Jurkat, Clone E6-1 (cell line): ENCODE results near the gene BEND2. TPM values are rescaled to one million over a fixed set of nuclear protein-coding genes. Genes with fewer than 3 reads are reported as not detected.
A peak's percentile ranks its signal among the peaks of the same experiment; 100 is the strongest.
"Not testable (repeated sequence)": the region's sequence is repeated elsewhere in the genome, so short reads cannot be mapped to it uniquely, and the experiment has no call there.

Experiments
- DNase-seq: peaks from one replicate; pipeline ENCODE4 v3.0.0-alpha.2; 2011; ENCODE audit warnings: low read depth, low spot score
- H3K4me3 ChIP-seq: 2 replicates; pipeline ENCODE4 v1.5.1; 2011; ENCODE audit warnings: mild to moderate bottlenecking, low read length, control low read depth, moderate library complexity
- polyA plus RNA-seq: library from polyadenylated mRNA; unstranded; fragments of >200 nt; gene quantifications from one replicate; pipeline ENCODE4 v1.2.1, GENCODE V29; 2012; ENCODE audit warnings: missing spikeins; ENCODE audit not compliant: insufficient read length, insufficient read depth

BEND2 gene
- polyA plus RNA-seq, result not detected

DNA sequence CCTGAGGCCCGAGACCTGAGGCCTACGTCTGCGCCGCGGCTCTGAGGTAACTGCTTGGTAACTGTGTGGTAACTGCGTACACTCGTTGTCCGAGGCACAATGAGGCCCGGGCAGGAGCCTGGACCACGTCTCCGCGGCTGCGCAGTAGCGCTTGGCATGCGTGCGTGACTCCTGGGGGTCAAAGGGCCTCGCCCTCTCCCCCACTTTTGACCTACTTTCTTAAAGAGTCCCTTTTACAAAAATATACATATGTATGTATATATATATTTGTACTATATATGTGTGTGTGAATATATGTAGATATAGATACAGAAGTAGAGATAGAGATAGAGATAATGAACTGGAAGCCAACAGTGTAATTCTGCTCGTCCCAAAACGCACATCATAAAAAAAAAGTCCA is at the start of gene BEND2:
Gene BEND2, minus strand, starts transcription at position 101 of the 400 bp plus-strand sequence. CDS start 136 bp downstream, outside the sequence.
- no peak within 1 kb of the TSS for H3K4me3 ChIP-seq
- DNase-seq, result no peak

DNA sequence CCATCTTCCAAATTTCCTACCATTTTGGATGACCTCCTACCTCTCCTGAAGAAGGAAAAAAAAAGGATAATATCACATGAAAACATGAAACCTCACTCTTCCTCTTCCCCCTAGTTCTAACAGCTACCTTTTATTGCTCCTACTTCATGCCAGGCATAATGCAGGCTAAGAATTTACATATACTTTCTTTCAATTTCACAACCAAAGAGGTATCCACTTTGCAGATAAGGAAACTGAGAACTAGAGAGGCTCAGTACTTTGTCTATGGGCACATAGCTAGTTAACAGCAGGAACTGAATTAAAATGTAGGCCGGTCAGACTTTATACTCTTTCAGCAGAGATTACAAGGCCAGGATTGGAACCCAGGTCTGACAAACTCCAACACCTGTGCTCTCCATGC is 34.4 kb upstream of the BEND2 start:
- H3K4me3 ChIP-seq, result no peak overlapping the region

DNA sequence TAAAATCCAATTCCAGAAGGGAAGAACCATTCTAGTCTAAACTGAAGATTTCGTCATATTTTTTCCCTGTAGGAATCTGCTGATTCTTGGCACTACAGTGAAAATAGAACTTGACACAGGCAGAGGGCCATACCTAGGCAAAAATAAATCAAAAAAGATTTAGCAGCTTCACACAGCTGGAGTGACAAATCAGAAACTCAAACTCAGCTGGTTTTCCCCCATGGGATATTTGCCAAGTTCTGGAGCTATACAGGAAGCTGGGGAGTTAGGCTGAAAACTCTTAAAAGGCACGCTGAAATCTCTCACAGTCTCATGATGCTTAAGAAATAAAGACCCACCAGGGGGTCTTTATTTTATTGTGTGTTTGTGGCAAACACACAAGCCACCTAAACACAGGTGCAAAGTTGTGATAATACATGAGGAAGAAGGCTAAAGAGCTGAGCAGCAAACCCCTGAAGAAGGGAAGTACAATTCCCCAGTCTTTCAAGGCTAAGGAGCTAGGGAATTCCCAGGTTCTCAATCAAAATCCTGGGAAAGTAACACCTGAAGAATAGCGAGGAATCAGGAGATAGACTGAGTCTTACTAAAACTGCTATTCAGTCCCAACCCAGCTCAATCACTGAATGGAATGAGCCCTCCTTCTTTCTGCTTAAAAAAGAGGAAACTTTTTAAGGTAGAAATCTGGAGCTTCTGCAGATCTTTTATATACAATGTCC is 32.1 kb upstream of the BEND2 start:
- no peak overlapping the region for H3K4me3 ChIP-seq
- peak; percentile 2 for DNase-seq

More for the DNA sequence above, 34.4 kb upstream of the BEND2 start:
- DNase-seq, result no peak

DNA sequence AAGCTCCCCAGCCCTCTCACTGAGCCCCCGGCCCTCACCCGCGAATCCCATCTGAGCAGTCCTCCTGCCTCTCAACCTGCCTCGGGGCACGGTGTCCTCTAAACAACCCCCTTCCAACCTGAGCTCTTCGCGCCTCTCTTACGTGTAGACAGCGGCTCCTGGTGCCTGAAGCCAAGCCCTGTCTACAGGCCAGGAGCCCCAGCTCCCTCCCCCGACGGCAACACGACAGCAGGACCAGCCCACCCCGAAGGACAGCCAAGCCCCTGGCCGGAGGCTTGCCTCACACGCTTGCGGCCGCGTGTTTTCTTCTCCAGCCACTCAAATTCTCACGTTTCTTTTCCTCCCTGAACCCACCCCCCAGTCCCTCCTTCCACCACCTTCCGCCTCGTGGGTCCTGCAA is 9.0 kb upstream of the BEND2 start:
- not testable (repeated sequence) for DNase-seq

DNA sequence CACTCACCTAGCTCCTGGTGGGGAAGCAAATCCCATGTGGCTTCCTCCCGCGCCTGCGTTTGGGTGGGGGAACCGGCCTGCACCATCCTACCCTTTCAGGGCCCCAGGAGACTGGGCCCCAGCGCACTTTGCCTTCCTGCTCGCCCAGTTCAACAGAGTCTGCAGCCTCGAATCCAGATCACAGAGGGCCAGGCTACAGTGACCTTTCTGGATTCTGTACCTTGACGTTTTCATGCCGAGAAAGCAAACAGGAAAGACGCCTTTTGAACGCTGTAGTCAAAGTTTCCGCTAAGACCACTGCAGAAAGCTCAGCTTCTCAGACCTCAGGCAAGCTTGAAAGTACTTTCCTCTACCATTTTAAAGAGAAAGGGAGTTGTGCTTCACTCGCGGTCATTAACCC is 7.4 kb upstream of the BEND2 start:
- H3K4me3 ChIP-seq, result no peak overlapping the region

More for the DNA sequence above, 9.0 kb upstream of the BEND2 start:
- H3K4me3 ChIP-seq, result not testable (repeated sequence)

DNA sequence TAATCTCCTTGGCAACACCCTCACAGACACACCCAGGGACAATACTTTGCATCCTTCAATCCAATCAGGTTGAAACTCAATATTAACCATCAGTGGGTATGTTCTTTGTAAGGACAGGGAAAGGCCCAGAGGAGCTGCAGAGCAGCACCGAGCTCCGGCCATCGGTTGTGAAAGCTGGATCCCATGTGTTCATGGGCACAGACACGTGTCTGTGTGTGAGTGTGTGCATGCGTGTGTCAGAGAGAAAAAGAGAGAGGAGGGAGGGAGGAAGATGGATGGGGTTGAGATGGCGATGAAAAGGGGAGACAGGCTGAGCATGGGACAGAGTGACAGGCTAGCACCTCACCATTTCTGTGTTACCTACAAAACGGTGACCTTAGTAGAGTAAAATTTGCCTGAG is 6.8 kb upstream of the BEND2 start:
- no peak overlapping the region for H3K4me3 ChIP-seq
- DNase-seq, result no peak

More for the DNA sequence above, 7.4 kb upstream of the BEND2 start:
- no peak for DNase-seq

DNA sequence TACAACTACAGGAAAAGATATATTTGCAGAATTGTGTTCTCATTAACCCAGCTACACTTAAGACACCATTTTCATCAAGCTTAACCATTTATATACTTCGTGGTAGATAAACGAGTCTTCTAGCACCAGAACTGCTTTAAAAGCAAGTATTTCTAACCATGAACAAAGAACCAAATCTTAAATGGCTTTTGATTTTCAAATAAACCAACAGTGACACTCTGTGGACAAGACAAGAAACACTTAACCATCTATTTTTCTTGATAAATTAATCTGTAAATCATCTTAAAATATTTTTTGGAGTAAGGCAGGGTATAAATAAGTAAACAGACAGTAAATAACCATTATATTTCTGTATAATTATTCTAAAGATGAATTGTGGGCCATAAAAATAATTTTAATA is 10.2 kb downstream of the BEND2 start:
- DNase-seq, result peak; percentile 1
- H3K4me3 ChIP-seq, result no peak overlapping the region

DNA sequence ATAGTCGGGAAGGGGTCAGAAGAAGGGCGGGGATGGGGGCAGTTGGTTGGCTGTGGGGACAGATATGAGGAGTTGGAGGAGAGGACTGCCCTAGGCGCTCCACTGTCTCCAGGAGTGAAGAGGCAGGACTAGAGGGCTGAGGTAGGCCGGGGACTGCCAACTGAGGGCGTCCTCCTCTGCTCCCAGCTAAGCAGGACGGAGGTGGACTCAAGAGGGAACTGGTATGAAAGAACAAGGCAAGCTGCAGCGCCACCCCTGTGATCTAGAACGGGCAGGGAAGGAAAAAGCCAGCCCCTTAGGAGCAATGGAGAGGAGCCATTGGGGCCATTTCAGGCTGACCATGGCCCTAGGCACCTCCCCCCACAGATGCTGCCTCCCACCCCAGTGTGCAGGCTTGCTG is 14.0 kb downstream of the BEND2 start:
- DNase-seq, result no peak
- no peak overlapping the region for H3K4me3 ChIP-seq

DNA sequence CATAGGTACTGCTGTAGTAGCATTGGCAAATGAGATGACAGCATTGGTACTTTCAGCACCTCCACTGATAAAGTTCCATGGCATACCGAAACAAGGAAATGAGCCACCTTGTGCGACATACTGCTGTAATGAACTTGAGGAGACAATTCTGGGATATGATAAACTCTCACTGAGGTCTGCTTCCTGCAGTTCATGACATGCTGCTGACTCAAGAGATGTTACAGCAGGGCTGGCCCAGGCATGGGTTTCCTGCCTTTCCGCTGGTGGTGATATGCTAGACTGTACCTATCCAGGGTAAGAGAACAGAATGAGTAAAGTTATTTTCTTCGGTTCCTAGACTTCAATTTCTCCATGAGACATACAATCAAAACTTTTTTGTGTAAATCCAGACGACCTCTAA is 17.1 kb downstream of the BEND2 start:
- no peak for DNase-seq
- H3K4me3 ChIP-seq, result no peak overlapping the region

DNA sequence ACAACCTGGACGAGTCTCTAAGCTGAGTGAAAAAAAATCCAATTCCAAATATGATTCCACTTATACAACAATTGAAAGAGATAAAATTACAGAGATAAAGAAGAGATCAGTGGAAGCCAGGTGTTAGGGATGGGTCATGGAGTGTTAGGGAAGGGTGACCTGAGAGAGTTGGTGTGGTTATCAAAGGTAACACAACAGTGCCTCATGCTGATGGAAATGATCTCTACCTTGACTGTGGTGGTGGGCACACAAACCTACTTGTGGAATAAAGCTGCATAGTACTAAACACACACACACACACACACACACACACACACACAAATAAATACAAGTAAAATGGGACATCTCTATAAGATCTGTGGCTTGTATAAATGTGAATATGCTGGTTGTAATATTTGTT is 26.0 kb downstream of the BEND2 start:
- DNase-seq, result no peak
- no peak overlapping the region for H3K4me3 ChIP-seq

DNA sequence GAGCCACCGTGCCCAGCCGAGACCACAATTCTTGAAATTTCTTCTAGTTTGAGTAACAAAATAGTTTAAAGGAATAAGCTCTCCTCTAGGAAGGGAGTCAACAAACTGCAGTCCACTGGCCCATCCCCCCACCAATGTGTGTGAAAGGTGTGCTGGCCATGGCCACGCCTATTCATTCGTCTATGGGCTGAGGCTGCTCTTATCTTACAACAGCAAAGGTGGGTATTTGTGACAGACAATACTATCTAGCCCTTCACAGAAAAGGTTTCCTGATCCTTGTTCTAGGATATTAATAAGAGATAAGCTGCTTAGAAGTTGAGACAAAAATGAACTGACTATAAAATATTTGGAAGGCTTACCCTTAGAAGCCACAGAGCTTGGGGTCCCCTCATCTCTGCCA is 41.2 kb downstream of the BEND2 start:
- H3K4me3 ChIP-seq, result no peak overlapping the region
- DNase-seq, result no peak

DNA sequence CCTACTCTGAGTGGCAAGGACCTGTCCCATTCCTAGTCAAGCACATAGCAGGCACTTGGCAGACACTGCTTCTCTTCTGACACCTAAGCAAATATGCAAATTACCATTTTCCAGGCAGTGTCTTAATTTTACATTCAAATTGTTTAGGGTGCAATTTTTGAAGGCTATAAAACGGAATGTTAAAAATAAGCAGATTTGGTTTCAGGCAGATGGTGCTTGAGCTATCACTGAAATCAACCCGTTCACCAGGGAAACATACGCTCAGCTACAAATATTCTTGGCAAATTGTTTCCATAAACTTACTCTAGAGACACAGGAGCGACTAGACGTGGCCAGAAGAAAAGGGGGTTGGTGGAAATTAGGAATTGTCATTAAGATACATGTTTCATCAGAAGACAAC is 45.7 kb downstream of the BEND2 start:
- no peak overlapping the region for H3K4me3 ChIP-seq
- no peak for DNase-seq

DNA sequence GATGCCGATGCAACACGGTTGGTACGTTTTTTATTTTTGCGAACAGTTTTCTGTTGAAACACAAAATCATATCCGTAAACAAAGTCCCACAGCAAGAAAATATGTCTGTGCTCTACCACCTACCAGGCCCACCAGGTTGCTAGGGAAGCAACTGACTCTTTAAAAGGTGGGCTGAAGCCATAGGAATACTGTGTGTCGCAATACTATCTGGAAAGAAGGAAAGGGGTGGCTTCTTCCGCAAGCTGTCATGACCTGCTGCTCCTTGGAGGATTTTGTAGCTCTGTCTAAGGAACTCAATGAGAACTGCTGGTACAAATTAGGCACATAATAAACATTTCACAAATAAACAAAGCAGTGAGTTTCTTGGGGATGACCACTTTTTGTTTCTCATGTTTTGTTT is 46.5 kb downstream of the BEND2 start:
- H3K4me3 ChIP-seq, result no peak overlapping the region
- DNase-seq, result no peak

DNA sequence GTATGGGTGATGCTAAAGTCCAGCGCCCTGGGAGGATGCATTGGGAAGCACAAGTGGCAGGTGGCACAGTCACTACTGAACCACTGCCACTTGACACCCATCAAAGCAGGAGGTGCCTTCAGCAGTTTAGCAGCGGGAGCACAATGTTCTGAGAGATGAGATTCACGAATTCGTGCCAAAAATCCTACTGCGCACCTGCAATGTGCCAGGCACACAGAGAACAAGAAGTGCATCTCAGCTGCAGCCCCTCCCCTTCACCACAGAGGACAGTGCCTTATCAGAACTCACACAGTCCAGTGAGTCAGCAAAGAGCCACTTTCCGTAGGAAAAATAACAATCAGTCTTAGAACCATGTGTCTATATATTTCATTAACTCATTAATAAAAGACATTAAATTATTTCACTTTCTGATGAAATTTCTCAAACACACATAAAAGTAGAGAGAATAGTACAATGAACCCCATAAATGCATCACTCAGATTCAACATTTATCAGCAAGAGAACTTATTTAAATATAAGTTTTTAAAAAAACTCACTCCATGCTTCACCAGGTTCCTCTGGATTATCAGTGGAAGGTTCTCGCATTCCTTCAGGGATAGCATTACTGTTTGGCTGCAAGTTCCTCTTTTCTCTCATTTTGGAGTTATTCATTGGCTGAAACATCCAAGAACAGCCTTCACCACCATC is 47.0 kb downstream of the BEND2 start:
- no peak for DNase-seq

DNA sequence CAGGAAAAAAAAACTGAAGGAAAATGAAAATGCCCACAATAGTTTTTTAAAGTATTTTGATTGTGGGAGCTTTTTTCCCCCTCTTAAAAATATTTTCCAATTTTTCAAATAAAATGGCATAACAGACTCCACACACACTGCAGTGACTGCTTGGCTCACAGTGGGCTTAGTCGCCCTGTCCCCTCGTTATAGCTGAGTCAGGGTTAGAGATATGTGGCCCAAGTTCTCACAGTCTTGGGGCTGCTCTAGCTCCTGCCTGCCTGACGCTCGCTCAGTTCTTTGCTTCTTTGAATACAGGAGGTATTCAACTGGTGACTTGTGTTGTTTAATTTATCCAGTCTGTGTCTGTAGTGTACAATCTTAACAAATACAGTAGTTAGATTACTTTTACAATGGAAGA is 47.7 kb downstream of the BEND2 start:
- DNase-seq, result no peak
- H3K4me3 ChIP-seq, result no peak overlapping the region

More for the DNA sequence above, 47.0 kb downstream of the BEND2 start:
- no peak overlapping the region for H3K4me3 ChIP-seq

DNA sequence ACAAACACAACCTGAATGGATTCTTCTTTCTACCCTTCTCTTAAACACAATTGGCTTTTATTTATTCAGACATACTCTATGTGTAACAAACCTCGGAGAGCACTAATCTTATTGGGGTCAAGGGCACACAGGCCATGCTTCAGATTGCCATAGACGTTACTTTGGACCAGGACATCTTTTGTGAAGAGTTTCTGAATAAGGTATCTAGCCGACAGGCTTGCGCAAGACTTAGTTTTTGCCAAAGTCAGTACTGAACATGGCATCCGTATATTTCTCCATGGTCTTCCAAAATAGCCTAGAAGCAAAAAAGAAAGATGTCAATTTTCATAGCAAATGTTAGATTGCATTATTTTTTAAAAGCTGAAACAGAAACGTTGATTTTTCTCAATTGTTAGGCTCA is 49.8 kb downstream of the BEND2 start:
- no peak for DNase-seq
- H3K4me3 ChIP-seq, result no peak overlapping the region

DNA sequence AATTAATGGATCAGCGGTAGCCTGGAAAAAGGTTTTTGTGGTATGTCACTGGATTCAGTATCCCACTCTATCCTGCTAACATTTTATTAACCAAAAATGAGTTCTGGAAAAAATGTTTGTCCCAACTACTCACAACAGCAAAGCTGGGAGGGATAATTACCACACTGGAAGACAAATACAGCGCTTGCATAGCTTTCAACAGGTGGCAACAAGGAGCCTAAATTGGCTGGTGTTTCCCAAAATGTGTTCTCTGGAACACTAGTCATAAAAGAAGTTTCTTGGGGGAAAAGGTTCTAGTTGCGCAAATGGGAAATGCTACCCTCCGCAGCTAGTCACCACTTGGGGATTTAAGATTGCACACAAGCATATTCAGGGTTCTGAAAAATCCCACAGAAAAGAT is 54.6 kb downstream of the BEND2 start:
- DNase-seq, result no peak

DNA sequence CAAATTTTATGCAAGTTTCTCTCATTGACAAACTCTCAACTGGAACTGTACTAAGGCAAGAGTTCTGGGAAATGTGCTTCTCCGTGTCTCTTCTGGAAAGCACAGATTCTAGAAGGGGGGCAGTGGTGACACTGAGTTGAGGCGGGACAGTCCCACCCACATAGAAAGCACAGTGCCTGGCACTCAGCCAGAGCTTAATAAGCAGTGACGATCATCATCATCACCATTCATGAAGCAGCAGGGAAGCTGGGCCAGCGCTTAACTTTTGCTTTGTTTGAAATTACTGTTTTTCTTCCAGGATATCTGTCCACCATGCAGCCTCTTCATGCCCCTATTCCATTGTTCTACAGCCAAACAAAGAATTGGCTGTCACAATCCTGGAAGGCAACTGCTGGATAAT is 60.3 kb downstream of the BEND2 start:
- H3K4me3 ChIP-seq, result no peak overlapping the region
- no peak for DNase-seq

More for the DNA sequence above, 54.6 kb downstream of the BEND2 start:
- H3K4me3 ChIP-seq, result no peak overlapping the region

DNA sequence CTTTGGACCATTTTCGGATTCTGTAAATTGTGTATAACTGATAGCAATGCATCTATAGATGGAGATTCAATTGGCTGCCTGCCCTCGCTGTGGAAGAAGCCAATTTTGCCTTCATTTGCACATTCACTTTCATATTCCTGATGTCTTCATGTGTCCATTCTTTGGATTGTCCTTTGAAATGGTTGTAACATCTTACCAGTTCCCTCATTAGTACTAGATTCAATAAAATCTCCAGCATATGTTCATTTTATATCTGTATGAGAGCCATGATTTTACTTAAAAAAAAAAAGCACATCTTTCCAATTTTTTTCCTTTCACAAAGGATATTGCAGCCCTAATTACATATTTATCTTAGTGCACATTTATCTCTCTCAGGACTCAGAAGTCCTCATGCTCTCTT is 61.7 kb downstream of the BEND2 start:
- no peak for DNase-seq
- H3K4me3 ChIP-seq, result no peak overlapping the region

DNA sequence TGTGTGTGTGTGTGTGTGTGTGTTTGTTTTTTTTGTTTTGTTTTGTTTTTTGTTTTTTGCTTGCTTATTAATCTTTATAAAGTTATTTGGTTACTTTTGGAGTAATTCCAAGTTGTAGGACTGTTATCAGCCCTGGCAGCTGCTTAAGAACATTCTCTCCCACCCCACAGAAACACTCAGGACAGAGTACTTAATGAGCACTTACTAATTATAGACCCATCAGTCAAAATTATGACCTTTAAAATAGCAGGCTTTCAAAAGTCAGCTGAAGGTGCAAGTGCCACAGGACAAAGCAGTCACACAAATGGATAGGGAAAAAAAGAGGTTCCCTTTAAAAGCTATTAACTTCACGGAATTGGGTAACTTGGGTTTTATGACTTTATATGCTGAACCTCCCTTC is 69.0 kb downstream of the BEND2 start:
- DNase-seq, result no peak
- no peak overlapping the region for H3K4me3 ChIP-seq

DNA sequence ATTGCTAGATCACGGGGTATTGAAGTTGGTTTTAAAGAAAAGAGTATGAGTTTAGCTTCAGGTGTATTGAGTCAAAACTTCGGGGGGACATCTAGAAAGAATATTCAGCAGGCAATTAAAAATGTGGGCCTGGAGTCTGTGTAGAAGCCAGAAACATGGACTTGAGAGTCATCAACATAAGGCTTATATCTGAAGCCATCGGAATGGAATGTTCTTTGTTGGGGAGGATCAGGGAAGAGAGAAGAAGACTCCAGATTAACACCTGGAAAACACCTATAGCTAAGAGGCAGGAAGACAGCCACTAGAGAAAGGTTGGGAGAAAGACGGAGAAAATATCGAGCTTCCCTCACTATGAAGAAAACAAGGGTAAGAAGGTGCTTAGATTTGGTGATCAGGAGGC is 69.5 kb downstream of the BEND2 start:
- no peak overlapping the region for H3K4me3 ChIP-seq
- no peak for DNase-seq
